HAP-1 (cell line): ENCODE data around the gene CMSS1.

Experiments
- DNase-seq, 2 experiments: peaks; one replicate each; pipeline ENCODE4 v3.0.0-alpha.2; 2016 to 2020; ENCODE audit warnings: low spot score in 2 of 2
- H3K27me3 ChIP-seq: fragments of 250-450 bp; sonication (Bioruptor Pico); 2 replicates; pipeline ENCODE4 v1.5.1; 2020; ENCODE audit warnings: low read depth, mild to moderate bottlenecking, moderate library complexity
- H3K36me3 ChIP-seq: fragments of 250-450 bp; sonication (Bioruptor Pico); replicated peaks from 2 replicates; pipeline ENCODE4 v1.5.1; 2020; ENCODE audit warnings: mild to moderate bottlenecking
- H3K4me1 ChIP-seq: fragments of 250-450 bp; sonication (Bioruptor Pico); 2 replicates; pipeline ENCODE4 v1.5.1; 2020; ENCODE audit warnings: mild to moderate bottlenecking
- H3K4me3 ChIP-seq: fragments of 250-450 bp; sonication (Bioruptor Pico); 2 replicates; pipeline ENCODE4 v1.5.1; 2020; ENCODE audit warnings: mild to moderate bottlenecking, moderate library complexity
- H3K9me3 ChIP-seq: fragments of 250-450 bp; sonication (Bioruptor Pico); 2 replicates; pipeline ENCODE4 v1.5.1; 2020; ENCODE audit warnings: mild to moderate bottlenecking, moderate library complexity
- in situ Hi-C: fragments of 300-500 bp; cut with MboI; formaldehyde crosslinking; loops from 3 replicates; pipeline ENCODE4 v1.14.3; 2020; ENCODE audit warnings: low sequenced_read_pairs, inconsistent platforms, mixed read lengths

Gene CMSS1

DNA sequence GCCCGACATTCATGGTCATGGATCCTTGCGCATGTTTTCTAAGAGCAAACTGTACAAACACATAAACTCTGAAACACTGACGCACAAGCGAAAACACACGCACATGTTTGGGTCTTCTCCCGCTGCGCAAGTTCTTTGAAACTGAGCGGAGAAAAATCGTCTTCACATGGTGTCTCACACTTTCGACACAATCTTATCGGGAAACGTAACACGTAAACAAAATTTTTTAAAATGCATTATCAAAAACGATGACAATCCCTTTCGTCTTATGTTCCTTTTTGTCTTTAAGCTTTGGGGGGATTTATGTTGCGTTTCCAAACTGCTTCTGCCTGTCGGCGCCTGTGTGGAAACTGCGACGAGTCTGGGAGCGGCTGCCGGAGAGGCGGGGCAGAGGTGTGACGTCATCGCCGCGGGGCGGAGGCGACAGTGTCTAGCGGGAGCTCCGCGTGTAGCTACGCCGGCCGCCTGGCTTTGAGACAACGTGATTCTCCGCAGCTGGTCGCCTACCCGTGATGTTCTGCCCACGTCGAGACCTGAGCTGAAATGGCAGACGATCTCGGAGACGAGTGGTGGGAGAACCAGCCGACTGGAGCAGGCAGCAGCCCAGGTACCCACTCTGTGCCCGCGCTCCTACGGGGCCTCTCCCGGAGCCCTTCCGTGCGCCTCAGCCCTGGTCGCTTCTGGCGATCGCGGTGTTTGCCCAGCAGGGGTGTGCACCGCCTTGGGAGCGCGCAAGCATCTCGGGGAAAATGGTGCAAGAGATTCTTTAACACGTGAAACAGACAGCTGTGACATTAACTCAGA, at the start of gene CMSS1:
Gene CMSS1 (plus strand): TSS at position 426 of the 804 bp plus-strand sequence.
- in situ Hi-C loops, result no loop called here
- Histone ChIP-seq H3K4me1 (peaks cover 13% of the 10 kb centered on the region), H3K27me3 (no peaks in the 10 kb centered on the region), H3K9me3 (no peaks in the 10 kb centered on the region), H3K4me3 (peak within 1 kb of the TSS; percentile 63), H3K36me3 (no peaks in the 10 kb centered on the region)
- peak; percentile 77 to 96 for DNase-seq

DNA sequence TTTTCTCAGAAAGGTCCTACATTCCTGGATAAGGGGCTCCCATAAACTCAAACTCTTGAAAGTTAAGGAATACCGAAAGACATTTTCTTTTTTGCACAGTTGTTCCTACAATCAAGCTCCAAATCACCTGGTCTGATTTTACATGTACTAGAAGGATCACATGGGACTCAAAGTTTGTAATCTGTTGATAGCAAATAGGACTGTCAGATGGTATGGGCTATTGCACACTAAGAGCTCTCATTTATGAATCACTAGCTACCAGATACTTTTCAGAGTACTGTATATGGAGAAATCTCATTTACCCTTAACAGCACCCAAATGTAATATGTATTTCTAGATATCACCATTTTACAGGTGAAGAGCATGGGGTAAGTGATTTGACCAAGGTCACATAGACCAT, 49.5 kb upstream of the CMSS1 start:
- no peaks in the 10 kb centered on the region for H3K27me3 ChIP-seq
- in situ Hi-C loops, result loop anchor here (25.0 kb wide), 1 partner anchor 756 kb away; no protein-coding TSS in a partner anchor
- no peak overlapping the region for H3K4me3 ChIP-seq
- no peaks in the 10 kb centered on the region for H3K9me3 ChIP-seq
- H3K36me3 ChIP-seq, result no peaks in the 10 kb centered on the region
- H3K4me1 ChIP-seq, result peaks cover 23% of the 10 kb centered on the region
- DNase-seq, result no peak

DNA sequence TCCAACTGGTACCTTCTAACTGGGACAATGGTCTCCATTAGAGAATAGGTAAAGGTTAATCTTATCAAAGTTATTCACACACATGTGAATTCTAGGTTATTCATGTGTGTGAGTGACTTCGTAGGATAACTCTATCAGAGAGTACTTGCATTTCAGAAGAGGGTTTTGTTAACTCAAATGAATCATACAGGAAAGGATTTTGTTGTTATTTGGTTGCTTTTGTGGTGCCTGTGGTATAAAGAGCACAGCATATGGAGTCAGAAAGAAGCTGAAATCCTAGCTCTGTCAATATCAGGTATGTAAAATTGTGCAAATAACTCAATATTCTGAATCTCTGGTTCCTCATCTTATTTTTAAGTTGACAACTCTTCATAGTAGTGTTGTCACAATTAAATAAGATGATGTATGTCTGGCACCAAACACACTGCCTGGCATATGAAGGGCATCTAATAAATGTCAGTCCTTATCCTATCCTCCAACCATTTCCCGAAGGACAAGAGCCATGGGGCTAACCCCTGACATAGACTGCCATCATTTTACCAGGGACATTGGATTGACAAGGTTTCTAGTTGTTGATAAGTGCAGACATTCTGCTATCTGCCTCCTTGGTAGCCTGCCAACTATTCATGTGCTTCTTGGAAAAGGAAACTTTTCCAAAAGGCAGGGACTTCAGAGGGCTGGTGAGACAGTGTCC, 48.7 kb upstream of the CMSS1 start:
- no peak for DNase-seq
- Histone ChIP-seq H3K4me3 (no peak overlapping the region), H3K9me3 (no peaks in the 10 kb centered on the region), H3K4me1 (peaks cover 23% of the 10 kb centered on the region), H3K27me3 (no peaks in the 10 kb centered on the region), H3K36me3 (no peaks in the 10 kb centered on the region)
- in situ Hi-C loops, result loop anchor here (25.0 kb wide), 1 partner anchor 757 kb away; no protein-coding TSS in a partner anchor

DNA sequence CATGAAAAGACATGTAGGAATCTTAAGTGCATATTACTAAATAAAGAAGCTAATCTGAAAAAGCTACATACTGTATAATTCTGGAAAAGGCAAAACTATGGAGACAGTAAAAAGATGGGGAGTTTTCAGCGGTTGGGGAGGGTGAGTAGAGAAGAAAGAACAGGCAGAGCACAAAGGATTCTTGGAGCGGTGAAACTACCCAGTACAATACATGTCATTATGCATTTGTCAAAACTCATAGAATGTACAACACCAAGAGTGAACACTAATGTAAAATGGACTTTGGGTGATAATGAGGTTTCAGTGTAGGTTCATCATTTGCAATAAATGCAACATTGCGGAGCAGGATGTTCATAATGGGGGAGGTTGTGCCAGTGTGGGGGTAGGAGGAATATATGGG, 45.5 kb upstream of the CMSS1 start:
- in situ Hi-C loops, result loop anchor here (25.0 kb wide), 1 partner anchor 760 kb away; no protein-coding TSS in a partner anchor
- H3K36me3 ChIP-seq, result no peaks in the 10 kb centered on the region
- DNase-seq, result no peak
- peaks cover 17% of the 10 kb centered on the region for H3K4me1 ChIP-seq
- no peak overlapping the region for H3K4me3 ChIP-seq
- H3K27me3 ChIP-seq, result no peaks in the 10 kb centered on the region
- no peaks in the 10 kb centered on the region for H3K9me3 ChIP-seq

DNA sequence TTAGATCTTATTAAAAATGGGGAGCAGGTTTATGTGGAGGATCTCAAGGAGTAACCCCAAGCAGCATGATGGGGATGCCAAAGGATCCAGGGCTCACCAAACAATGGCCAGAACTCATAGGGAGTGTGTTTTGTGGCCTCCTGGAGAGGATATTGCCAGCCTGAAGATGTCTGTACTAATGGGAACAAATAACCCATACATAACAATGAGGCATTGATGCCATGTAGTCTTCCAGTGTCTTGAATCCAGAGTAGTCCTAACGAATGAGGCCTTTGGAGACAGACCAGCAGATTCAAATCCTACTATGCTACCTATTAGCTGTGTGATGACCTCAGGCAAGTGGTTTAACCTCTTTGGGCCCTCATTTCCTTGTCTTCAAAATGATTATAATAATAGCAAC, 45.0 kb upstream of the CMSS1 start:
- H3K27me3 ChIP-seq, result no peaks in the 10 kb centered on the region
- in situ Hi-C loops, result loop anchor here (25.0 kb wide), 1 partner anchor 760 kb away; no protein-coding TSS in a partner anchor
- DNase-seq, result no peak

DNA sequence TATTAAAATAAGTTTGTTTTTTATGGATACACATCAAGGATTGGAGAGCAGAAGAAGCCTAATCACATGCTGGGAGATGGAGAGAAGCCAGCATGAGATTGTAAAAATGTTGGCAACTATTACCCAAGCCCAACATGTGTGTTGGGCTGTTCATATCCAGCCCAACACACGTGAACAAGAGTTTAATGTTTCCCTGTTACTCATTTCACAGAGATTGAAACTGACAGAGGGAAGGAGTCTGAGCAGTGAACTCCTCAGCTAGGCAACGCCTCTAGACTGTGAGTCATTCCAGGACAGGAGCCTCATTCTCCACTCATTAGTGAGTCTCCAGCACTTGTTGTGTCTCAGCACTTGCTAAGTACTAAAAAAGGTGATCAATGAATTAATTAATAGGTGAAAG, 43.2 kb upstream of the CMSS1 start:
- no peaks in the 10 kb centered on the region for H3K36me3 ChIP-seq
- in situ Hi-C loops, result loop anchor here (25.0 kb wide), 1 partner anchor 762 kb away; no protein-coding TSS in a partner anchor
- H3K4me1 ChIP-seq, result peaks cover 17% of the 10 kb centered on the region
- H3K4me3 ChIP-seq, result no peak overlapping the region
- H3K27me3 ChIP-seq, result no peaks in the 10 kb centered on the region
- no peaks in the 10 kb centered on the region for H3K9me3 ChIP-seq
- no peak for DNase-seq

More for the DNA sequence above, 45.0 kb upstream of the CMSS1 start:
- no peaks in the 10 kb centered on the region for H3K36me3 ChIP-seq
- H3K4me3 ChIP-seq, result no peak overlapping the region
- H3K9me3 ChIP-seq, result no peaks in the 10 kb centered on the region
- peaks cover 17% of the 10 kb centered on the region for H3K4me1 ChIP-seq

DNA sequence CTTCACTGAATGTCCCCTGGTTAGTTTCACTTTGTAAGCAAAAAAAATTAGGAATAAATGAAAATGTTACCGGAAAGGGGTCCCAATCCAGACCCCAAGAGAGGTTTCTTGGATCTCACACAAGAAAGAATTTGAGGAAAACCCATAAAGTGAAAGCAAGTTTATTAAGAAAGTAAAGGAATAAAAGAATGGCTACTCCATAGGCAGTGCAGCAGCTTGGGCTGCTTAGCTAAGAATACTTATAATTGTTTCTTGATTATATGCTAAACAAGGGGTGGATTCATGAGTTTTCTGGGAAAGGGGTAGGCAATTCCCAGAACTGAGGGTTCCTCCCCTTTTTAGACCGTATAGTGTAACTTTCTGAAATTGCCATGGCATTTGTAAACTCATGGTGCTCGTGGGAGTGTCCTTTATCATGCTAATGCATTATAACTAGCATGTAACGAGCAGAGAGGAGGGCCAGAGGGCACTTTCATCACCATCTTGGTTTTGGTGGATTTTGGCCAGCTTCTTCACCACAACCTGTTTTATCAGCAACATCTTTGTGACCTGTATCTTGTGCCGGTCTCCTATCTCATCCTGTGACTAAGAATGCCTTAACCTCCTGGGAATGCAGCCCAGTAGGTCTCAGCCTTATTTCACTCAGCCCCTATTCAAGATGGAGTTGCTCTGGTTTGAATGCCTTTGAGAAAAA, 41.0 kb upstream of the CMSS1 start:
- H3K36me3 ChIP-seq, result no peaks in the 10 kb centered on the region
- H3K4me3 ChIP-seq, result no peak overlapping the region
- H3K9me3 ChIP-seq, result no peaks in the 10 kb centered on the region
- H3K27me3 ChIP-seq, result no peaks in the 10 kb centered on the region
- peak; percentile 31 to 43 for DNase-seq
- in situ Hi-C loops, result no loop called here
- peaks cover 11% of the 10 kb centered on the region for H3K4me1 ChIP-seq

DNA sequence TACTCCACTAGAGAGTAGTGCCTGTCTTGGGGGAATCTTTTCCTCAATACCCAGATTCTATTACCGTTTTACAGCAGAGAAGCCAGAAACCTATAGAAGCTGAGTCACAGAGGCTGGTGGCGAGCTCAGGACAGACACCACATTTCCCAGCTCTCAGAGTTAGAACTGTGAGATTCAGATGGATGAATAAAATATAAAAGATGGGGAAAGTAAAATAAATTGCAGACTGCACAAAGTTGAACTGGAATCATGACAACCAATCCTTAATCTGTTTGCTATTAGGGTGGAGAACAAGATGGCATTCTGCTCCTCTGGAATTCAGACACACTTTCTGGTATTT, 40.5 kb upstream of the CMSS1 start:
- in situ Hi-C loops, result no loop called here

DNA sequence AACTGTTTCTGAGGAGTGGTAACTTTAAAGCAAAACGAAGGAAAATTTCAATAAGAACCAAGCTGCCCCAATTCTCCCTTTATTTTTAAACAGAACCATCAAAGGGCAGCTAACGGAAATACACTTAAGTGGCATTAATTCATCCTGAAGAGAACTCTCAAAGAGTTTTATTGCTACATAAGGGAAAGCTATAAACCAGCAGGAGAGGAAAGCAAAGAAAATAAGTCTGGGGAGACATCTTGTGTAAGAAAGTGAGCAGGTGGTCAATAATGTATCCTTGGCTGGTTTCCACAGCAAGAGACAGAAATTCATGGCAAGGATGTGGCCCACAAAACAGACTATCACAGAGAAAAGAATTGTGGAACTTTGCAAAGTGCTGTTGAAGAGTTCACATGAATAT, 40.0 kb upstream of the CMSS1 start:
- H3K9me3 ChIP-seq, result no peaks in the 10 kb centered on the region
- no peaks in the 10 kb centered on the region for H3K27me3 ChIP-seq
- DNase-seq, result no peak
- in situ Hi-C loops, result no loop called here
- peaks cover 7% of the 10 kb centered on the region for H3K4me1 ChIP-seq
- H3K4me3 ChIP-seq, result no peak overlapping the region
- no peaks in the 10 kb centered on the region for H3K36me3 ChIP-seq

More for the DNA sequence above, 40.5 kb upstream of the CMSS1 start:
- no peaks in the 10 kb centered on the region for H3K27me3 ChIP-seq
- no peak for DNase-seq
- H3K4me1 ChIP-seq, result peaks cover 7% of the 10 kb centered on the region
- H3K9me3 ChIP-seq, result no peaks in the 10 kb centered on the region
- no peak overlapping the region for H3K4me3 ChIP-seq
- no peaks in the 10 kb centered on the region for H3K36me3 ChIP-seq

DNA sequence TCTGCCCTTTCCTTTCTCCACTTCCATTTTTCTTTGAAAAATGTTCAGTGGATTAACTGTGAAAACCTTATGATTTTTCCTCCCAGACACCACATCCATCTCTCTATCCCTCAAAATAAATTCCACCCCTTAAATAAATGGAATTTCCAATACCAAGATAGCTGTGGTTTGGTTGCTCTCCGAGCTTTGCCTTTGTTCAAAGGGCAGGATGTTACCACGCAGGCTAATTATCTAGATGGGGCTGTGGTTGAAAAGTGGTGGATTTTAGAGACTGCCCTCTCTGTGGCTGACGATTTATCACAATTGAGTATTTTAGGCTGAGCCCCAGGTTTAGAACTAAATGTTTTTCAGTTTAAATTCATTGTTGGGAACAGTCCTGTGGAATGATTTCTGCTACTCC, 36.9 kb upstream of the CMSS1 start:
- Histone ChIP-seq H3K4me3 (no peak overlapping the region), H3K27me3 (no peaks in the 10 kb centered on the region), H3K9me3 (no peaks in the 10 kb centered on the region), H3K4me1 (peaks cover 7% of the 10 kb centered on the region), H3K36me3 (no peaks in the 10 kb centered on the region)
- DNase-seq, result no peak
- in situ Hi-C loops, result no loop called here

DNA sequence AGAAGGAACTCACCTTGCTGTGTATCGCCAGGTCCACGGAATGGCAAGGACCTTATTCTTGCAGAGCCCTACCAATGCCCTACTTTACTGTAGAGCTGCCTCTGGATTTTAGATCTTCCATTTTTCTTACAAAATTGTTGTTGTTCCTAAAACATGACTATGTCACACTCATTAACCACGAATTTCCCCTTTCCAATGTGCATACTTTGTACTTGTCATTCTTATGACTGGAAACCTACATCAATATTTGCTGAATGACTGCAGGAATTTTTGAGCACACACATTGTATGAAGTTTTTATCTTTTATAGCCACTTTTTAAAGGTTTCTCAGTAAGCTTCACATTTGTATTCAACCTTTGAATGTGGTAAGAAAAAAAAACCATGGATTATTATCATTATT, 35.9 kb upstream of the CMSS1 start:
- Histone ChIP-seq H3K36me3 (no peaks in the 10 kb centered on the region), H3K4me1 (peaks cover 2% of the 10 kb centered on the region), H3K27me3 (no peaks in the 10 kb centered on the region), H3K9me3 (no peaks in the 10 kb centered on the region), H3K4me3 (no peak overlapping the region)
- in situ Hi-C loops, result no loop called here
- no peak for DNase-seq

DNA sequence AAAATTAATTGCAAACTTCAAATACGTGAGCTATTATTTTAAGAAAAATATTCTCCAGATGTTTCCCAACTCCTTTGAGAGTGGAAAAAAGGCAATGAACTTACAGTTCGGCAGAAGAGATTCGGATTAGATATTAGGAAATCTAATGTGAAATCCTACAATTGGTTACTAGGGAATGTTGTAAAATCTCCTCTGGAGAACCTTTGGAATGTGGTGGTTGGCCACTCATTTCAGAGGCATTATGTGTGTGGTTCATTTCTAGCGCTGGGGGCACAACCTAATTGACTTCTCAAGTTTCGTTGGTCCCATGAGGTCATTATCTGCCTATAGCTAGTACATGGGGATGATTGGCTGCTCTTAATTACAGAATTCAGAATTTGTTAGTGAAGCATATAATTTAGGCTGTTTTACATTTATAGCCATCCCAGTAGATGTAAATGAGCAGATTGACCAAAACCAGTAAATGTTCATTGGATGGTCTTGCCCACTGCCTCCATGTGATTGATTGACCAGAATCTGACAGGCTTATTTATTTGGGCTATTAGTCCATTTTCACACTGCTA, 34.6 kb upstream of the CMSS1 start:
- Histone ChIP-seq H3K4me1 (no peaks in the 10 kb centered on the region), H3K9me3 (no peaks in the 10 kb centered on the region), H3K36me3 (no peaks in the 10 kb centered on the region), H3K27me3 (no peaks in the 10 kb centered on the region), H3K4me3 (no peak overlapping the region)
- peak; percentile 18 to 31 for DNase-seq
- in situ Hi-C loops, result no loop called here

DNA sequence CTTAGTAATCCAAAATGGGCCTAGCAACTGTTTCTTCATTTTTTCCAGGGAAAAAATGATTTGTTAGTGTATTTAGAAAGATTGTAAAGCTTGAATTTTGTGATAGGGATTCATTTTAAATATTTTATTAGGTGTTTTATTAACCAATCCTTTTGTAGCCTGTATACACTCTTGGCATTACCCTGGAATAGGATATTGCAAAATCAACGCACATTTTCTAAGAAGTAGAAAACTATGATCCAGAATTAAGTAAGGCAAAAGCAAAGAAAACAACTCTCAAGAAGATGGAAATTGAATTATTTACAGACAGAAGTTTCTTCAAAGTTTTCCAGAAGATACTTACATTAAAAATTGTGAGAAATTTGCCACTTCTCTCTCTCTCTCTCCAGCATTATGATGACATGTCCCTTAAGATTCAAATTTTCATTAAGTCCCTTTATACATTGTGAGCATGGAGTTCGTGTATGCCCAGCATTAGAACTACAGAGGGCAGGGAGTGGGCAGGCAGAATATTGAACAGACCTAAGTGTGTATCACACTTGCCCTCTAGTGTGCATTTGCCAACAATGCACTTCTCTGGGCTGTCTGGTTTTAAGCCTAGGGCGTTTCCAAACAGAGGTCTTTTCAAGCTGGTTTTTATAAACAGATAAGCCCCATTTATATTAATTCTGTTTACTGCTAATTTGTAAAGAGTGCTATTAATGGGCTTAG, 28.5 kb upstream of the CMSS1 start:
- in situ Hi-C loops, result no loop called here
- no peaks in the 10 kb centered on the region for H3K27me3 ChIP-seq
- no peak overlapping the region for H3K4me3 ChIP-seq
- DNase-seq, result peak; percentile 57 to 67
- no peaks in the 10 kb centered on the region for H3K36me3 ChIP-seq
- no peaks in the 10 kb centered on the region for H3K4me1 ChIP-seq
- H3K9me3 ChIP-seq, result no peaks in the 10 kb centered on the region
